ENCODE data around the gene MTNR1A. TPM values are rescaled to one million over a fixed set of nuclear protein-coding genes. Genes with fewer than 3 reads are reported as not detected.
"Not testable (repeated sequence)": the region's sequence is repeated elsewhere in the genome, so short reads cannot be mapped to it uniquely, and the experiment has no call there.

MTNR1A gene
- total RNA-seq, 1 experiment from 2014 or later: not detected

DNA sequence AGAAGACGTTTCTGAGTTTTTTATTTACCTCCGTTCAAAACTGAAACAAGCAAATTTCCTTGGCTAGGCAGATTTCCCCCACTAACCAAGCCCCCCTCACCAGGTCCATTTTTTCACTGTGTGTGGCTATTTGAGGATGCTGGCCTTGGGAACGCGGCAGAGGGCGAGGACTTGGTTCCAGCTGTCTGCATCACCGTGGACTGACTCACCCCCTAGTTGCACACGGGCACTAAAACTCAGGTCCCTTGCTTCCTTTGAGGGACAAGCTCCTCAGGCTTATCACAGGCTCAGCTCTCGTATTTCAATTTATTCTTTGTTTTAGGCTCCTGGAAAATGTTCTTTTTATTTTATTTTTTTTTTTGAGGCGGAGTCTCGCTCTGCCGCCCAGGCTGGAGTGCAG, 8.4 kb upstream of the MTNR1A start:
- DNase-seq (ENCODE audit: low read depth): peak; percentile 23

DNA sequence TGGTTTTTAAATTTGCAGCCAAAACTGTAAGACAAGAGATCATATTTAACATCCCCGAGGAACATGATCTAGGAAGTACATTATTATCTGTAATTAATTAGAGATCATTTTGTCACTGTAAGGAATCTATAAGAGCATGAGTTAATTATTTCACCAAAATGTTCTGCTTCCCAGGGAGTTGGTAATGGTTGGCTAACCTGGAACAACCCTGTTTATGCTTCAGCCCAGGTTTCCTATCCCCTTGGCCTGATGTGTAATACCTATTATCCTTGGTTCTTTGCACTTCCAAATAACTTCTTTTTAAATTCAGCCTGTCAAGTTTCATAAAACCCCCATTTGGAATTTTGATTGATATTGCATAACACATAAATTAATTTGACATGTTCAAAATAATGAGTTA, 6.4 kb upstream of the MTNR1A start:
- DNase-seq (ENCODE audit: low read depth): no peak

DNA sequence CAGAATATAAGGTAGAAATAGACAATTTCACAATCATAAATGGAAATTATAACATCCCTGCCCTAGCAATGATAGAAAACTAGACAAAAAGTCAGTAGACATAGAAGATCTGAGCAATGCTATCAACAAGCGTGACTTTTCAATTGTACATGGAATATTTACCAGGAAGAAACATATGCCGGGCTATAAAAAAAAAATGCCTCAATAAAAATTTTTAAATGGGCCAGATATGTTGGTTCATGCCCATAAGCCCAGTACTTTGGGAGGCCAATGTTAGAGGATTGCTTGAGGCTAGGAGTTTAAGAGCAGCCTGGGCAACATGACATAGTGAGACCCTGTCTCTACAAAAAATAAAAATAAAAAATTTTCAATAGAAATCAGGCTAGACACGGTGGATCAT, 5.3 kb upstream of the MTNR1A start:
- no peak for DNase-seq (ENCODE audit: low read depth)

- peak; percentile 60 for DNase-seq (ENCODE audit: low read depth)
Measured at GRCh38 chr4:186557486-186557885, 2.1 kb upstream of the MTNR1A start.

GRCh38 chr4:186557061-186557460, 1.7 kb upstream of the MTNR1A start:
- peak; percentile 39 for DNase-seq (ENCODE audit: low read depth)

DNA sequence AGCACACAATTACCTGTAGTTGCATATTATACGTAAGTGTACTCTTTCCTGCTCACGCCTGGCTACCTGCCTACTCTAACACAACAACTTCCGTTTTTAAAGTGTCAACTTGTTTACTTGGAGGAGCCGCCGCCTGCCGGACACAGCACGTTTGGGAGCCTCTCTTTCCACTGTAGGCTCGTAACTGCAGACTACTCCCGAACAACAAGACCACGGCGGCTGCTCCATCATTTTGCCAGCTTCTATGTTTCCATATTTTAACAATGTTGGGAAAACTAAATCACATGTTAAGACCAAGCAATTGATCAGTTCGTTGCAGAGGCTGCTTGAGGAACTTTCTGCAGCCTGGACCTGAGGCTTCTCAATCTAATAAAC, 841 bp downstream of the MTNR1A start:
- DNase-seq (ENCODE audit: low read depth): no peak

GRCh38 chr4:186553717-186554116, 1.6 kb downstream of the MTNR1A start:
- no peak for DNase-seq (ENCODE audit: low read depth)

DNA sequence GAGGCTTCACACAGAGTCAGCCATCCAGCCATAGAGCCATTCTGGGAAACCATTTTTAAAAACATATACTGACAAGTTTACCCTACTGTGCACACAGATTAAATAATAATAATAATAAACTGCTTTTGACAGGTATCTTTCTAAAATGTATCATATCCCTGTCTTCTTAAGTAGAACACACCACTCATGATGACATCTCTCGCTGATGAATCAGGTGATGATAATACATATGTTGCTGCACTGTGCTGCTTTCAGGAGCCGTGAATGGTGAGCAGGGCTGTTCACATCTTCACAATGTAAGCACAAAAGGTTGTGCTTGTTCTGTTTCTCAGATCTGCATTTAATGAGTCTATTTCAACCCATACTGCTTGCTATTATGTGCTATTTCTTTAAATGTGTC, 3.5 kb downstream of the MTNR1A start:
- DNase-seq (ENCODE audit: low read depth): no peak

- DNase-seq (ENCODE audit: low read depth): no peak
Measured at GRCh38 chr4:186545436-186545835, 9.9 kb downstream of the MTNR1A start.

GRCh38 chr4:186543206-186543605, 12.2 kb downstream of the MTNR1A start:
- DNase-seq (ENCODE audit: low read depth): no peak

DNA sequence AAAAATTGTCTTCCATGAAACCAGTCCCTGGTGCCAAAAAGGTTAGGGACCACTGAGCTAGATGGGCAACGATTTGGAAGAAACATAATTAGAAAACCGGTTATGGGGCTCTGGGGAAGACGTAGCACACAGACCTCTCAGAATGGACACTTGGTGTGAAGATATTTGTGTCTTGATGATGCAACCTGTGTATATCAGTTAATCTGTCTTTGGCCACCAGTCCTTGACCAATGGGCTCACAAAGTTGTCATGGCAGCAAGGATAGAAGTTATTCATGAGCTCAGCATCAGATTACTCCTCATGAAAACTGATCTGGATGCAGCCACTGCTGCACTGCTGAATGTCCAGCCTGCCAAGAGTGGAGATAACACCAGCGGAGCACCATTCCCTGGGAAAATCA, 13.6 kb downstream of the MTNR1A start:
- no peak for DNase-seq (ENCODE audit: low read depth)

DNA sequence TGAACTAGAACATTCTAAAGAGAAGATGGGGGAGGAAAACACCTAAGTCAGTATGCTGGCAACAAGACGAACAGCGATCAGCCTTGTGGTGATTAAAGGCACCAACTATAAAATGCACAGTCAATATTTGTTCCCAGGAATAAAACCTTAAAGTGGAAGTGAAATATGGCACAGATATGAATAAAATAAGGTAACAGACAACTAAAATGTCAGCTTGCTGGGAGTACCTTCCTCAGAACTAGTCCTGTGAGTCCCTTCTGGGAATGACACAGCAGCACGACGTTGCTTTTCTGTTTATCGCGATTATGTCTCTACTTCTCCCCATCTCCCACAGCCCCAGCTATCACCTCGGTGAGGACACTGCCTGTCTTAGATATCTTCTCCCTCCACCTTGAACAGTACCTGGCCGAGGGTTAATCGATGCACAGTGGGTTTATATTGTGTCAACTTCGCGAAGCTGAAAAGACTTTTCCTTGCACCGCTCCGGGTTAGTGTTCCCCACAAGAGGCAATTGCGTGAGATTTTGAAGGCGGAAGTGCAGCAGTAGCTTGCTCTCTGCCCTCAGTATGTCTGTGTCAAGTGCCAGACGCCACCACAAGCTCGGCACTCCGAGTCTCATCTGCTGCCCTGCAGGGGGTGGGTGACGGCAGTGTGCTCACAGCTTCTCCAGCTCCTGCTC, 17.4 kb downstream of the MTNR1A start:
- DNase-seq (ENCODE audit: low read depth): no peak

- peak; percentile 20 for DNase-seq (ENCODE audit: low read depth)
Measured at GRCh38 chr4:186536285-186536684, 19.1 kb downstream of the MTNR1A start.

- no peak for DNase-seq (ENCODE audit: low read depth)
Measured at GRCh38 chr4:186534056-186534455, 21.3 kb downstream of the MTNR1A start.

GRCh38 chr4:186523927-186524326, 31.4 kb downstream of the MTNR1A start:
- not testable (repeated sequence) for DNase-seq (ENCODE audit: low read depth)

GRCh38 chr4:186516287-186516686, 39.1 kb downstream of the MTNR1A start:
- DNase-seq (ENCODE audit: low read depth): no peak

DNA sequence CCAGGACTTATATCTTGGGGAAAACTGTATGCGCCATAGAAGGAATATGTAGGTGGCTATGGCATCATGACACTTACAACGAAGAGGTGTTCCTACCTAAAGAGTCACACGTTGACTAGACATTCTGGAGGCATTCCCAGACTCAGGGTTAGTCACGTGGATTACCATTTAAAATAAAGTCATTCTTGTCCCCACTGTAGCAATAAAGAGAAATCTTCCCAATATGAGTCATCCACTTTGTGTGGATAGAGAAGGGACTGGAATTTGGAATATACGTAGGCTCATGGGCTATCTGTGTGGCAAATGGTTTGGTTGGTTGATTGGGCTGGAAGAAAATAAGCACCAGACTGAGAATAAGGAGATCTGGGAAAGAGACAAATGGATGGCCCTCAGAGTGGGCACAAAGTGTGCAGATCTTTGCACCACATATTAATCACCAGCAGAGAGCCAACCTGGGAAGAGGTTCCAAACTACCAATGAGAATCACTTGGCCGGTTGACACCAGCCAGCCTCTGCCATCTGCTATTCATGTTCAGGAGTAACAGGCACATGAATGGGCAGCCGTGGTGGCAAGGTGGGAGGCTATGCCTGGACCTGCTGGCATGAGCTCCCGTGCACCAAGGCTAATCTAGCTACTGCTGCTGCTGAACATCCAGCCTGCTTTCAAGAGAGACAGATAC, 41.0 kb downstream of the MTNR1A start:
- peak; percentile 16 for DNase-seq (ENCODE audit: low read depth)

GRCh38 chr4:186504771-186505170, 50.6 kb downstream of the MTNR1A start:
- DNase-seq (ENCODE audit: low read depth): not testable (repeated sequence)

DNA sequence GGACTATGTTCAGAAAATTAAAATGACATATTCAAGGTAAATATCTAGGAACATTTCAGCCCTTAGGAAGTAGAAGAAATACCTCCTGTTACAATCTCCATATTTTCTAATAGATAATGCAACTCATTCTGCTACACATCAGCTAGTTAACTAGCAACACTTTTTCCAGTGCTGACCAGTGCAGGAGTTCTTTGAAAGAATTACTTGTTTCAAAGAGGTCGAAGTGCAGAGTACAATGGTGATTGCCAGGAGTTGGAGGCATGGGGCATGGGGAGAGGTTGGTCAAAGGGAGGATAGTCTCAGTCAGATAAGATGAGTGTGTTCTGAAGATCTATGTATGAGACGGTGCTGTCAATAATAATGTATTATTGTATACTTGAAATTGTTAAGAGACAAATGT, 53.1 kb downstream of the MTNR1A start:
- DNase-seq (ENCODE audit: low read depth): no peak

DNA sequence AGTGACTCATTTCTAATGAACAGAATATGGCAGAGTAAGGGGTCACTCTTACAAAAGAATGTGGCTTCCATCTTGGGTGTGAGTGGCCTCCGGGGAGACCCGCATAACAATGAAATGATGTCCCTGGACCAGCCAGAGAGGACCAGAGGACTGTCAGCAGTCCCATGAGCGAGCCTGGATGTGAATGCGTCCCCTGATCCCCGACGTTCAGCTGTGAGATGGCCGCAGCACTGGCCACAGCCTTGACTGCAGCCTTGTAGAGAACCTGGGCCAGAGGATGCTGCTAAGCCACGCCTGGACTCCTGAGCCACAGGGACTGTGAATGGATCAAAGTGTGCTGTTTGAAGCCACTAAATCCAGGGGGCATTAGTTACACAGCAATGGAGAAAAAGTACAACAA, 53.8 kb downstream of the MTNR1A start:
- DNase-seq (ENCODE audit: low read depth): no peak

- peak; percentile 17 for DNase-seq (ENCODE audit: low read depth)
Measured at GRCh38 chr4:186500721-186501304, 54.6 kb downstream of the MTNR1A start.

DNA sequence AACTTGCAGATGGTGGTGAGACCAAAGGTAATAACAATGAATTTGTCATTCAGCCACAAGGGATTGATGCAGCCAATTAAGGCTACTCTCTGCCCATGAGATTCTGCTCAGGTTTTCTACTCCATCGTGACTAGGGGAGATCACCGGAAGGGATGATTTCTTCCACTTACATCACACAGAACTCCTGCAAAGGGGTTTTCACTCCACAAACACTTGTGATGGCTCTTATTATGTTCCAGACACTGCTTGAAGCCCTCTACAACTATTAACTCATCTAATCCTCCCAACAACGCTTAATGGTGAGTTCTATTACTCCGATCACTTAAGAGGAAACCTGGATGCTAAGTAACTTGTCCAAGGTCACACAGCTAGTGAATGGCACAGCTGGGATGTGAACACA, 55.9 kb downstream of the MTNR1A start:
- no peak for DNase-seq (ENCODE audit: low read depth)

GRCh38 chr4:186497043-186497442, 58.3 kb downstream of the MTNR1A start:
- no peak for DNase-seq (ENCODE audit: low read depth)
